Stomach (tissue), 9 donors: ENCODE results near the gene CEP89. TPM values are rescaled to one million over a fixed set of nuclear protein-coding genes. Genes with fewer than 3 reads are reported as not detected.
"Not testable (repeated sequence)": the region's sequence is repeated elsewhere in the genome, so short reads cannot be mapped to it uniquely, and the experiment has no call there.

Experiments
- DNase-seq, 2 donors: peaks; one replicate each; pipeline versions ENCODE4 v3.0.0 to v3.0.0-alpha.2; 2013 to 2019
- H3K27ac ChIP-seq, 5 donors: fragments of 200-600 bp in 4 of 5; sonication (generic) in 4 of 5; one replicate each; pipeline ENCODE4 v1.5.1; 2013 to 2019; ENCODE audit warnings: mild to moderate bottlenecking in 1 of 5, moderate library complexity in 1 of 5
- H3K27me3 ChIP-seq, 3 donors: fragments of 200-600 bp; sonication (generic); one replicate each; pipeline ENCODE4 v1.5.1; 2017 to 2019; ENCODE audit warnings: mixed run types in 1 of 3
- H3K36me3 ChIP-seq, 4 donors: fragments of 200-600 bp; sonication (generic); 1 replicate in 3 of 4; 2 replicates in 1 of 4; pipeline ENCODE4 v1.5.1; 2016 to 2019
- H3K4me1 ChIP-seq, 4 donors: fragments of 200-600 bp; sonication (generic); one replicate each; pipeline ENCODE4 v1.5.1; 2016 to 2019
- H3K4me3 ChIP-seq, 4 donors: fragments of 200-600 bp; sonication (generic) in 3 of 4; one replicate each; pipeline ENCODE4 v1.5.1; 2016 to 2019; ENCODE audit warnings: mild to moderate bottlenecking in 1 of 4
- H3K9me3 ChIP-seq, 4 donors: fragments of 200-600 bp; sonication (generic); one replicate each; pipeline ENCODE4 v1.5.1; 2016 to 2019
- CTCF ChIP-seq, 7 experiments: fragments of 450-650 bp in 4 of 7; fragments of 200-600 bp in 3 of 7; sonication (generic) in 3 of 7; IDR thresholded peaks; one replicate each; pipeline ENCODE4 v1.5.1; 2016 to 2019; ENCODE audit warnings: antibody characterized with exemption in 7 of 7, control low read depth in 2 of 7, mild to moderate bottlenecking in 1 of 7
- EP300 ChIP-seq: sonication (generic); formaldehyde crosslinking; IDR thresholded peaks from one replicate; pipeline ENCODE4 v1.6.1; 2017; ENCODE audit warnings: antibody characterized with exemption
- POLR2A ChIP-seq, 4 donors: fragments of 450-650 bp; IDR thresholded peaks; one replicate each; pipeline ENCODE4 v1.6.1; 2016; ENCODE audit warnings: antibody characterized with exemption in 4 of 4, control low read depth in 2 of 4, mild to moderate bottlenecking in 1 of 4, moderate library complexity in 1 of 4
- POLR2AphosphoS5 ChIP-seq, 3 donors: sonication (generic); formaldehyde crosslinking; IDR thresholded peaks; one replicate each; pipeline ENCODE4 v1.6.1; 2016; ENCODE audit warnings: antibody characterized with exemption in 3 of 3
- WGBS, 5 donors: extraction: QIAGEN DNeasy Blood & Tissue Kit in 3 of 5; methylation state at CpG; one replicate each; pipeline versions ENCODE4 v1.1.5 to v1.1.7; 2013 to 2018; 5-methylcytosine and 5-hydroxymethylcytosine counted together
- intact Hi-C: fragments of 100-400 bp; cut with DNase I; formaldehyde crosslinking; loops from one replicate; pipeline ENCODE4 v1.15.1; 2023; ENCODE audit warnings: low total_unique reads
- polyA plus RNA-seq, 3 donors: library from polyadenylated mRNA; stranded (reverse); fragments of 200-250 nt; gene quantifications; one replicate each; pipeline ENCODE4 v1.2.3, GENCODE V29; 2013
- total RNA-seq, 5 donors: library from RNA; depleted of rRNA; stranded (reverse); fragments of >200 nt; gene quantifications; one replicate each; pipeline versions ENCODE4 v1.1.0 to v1.2.3, GENCODE V29; 2014 to 2016
- donor health status: healthy with polysubstance abuse.
- donor health status: Bipolar disorder and iron deficiency.
- donor health status: healthy.

CEP89 gene
- total and polyA plus RNA-seq, 8 donors, result 3.1 to 15.1 (median 7.4) TPM

DNA sequence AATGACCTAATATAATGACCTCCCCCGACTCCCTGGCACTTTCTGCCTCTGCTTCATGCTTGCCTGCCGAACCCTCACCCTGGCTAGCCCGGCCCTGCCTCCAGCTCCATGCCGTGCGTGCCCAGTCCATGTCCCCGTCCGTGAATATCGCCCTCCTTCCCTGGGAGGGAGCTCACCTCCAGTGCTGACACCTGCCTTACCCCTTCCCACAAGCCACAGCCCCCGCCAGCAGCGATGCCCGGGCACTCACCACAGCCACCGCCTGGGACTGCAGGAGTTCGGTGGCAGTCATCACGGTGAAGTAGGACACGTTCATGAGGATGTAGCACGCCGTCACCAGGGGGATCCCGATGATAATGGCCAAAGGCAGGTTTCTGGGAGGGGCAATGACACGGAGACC, 112.2 kb downstream of the CEP89 start:
- peak in 1 of 2 donors; percentile 17 for DNase-seq
- intact Hi-C loops, result no loop called here
- no peak overlapping the region for H3K4me3 ChIP-seq
- no peaks in the 10 kb centered on the region for H3K9me3 ChIP-seq
- WGBS, 5 donors, result 90 to 95% (median 94%) methylated on average over 8 to 19 of the region's 19 CpGs
- H3K4me1 ChIP-seq, result no peaks in the 10 kb centered on the region
- TF ChIP-seq POLR2AphosphoS5 (IDR thresholded peaks at IDR 0.05), result no peak
- TF ChIP-seq POLR2A (IDR thresholded peaks at IDR 0.05), result no peak
- TF ChIP-seq EP300, result no peak
- H3K36me3 ChIP-seq, result peaks cover 0 to 10% (median 0%) of the 10 kb centered on the region in 4 donors
- H3K27ac ChIP-seq, result no peak overlapping the region
- peaks cover 0 to 5% (median 0%) of the 10 kb centered on the region in 3 donors for H3K27me3 ChIP-seq

- no peak for DNase-seq
- Histone ChIP-seq H3K27me3 (no peaks in the 10 kb centered on the region), H3K9me3 (no peaks in the 10 kb centered on the region), H3K4me3 (no peak overlapping the region), H3K36me3 (peaks cover 0 to 10% (median 0%) of the 10 kb centered on the region in 4 donors), H3K27ac (no peak overlapping the region), H3K4me1 (no peaks in the 10 kb centered on the region)
- intact Hi-C loops, result no loop called here
- TF ChIP-seq POLR2A (IDR thresholded peaks at IDR 0.05), result no peak
- TF ChIP-seq CTCF (IDR thresholded peaks at IDR 0.05), result no peak
- no peak for TF ChIP-seq POLR2AphosphoS5 (IDR thresholded peaks at IDR 0.05)
- no peak for TF ChIP-seq EP300
- WGBS, 5 donors, result 81 to 96% (median 92%) methylated on average over 10 of the region's 10 CpGs
Measured at GRCh38 chr19:32858559-32858958, 113.2 kb downstream of the CEP89 start.

DNA sequence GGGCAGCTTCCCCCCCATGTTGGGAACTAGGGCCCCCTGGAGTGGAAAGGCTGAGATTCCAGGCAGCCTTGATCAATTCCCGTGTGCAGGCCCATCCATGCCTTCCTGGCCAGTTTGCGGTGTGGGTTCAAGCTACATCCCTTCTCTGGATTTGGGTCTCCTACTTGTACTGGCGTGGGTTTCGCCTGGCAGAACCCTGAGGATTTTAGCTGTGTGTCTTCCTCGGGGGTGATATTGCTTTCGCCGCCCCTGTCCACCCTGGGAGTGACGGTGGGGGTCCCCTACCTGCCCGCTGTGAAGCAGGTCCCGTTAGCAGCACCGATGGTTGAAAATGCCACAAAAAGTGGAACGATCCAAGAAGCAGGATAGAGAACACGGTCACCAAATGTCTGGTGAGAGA, 113.6 kb downstream of the CEP89 start:
- Histone ChIP-seq H3K27ac (no peak overlapping the region), H3K27me3 (no peaks in the 10 kb centered on the region), H3K4me3 (no peak overlapping the region), H3K36me3 (peaks cover 0 to 10% (median 0%) of the 10 kb centered on the region in 4 donors), H3K4me1 (no peaks in the 10 kb centered on the region), H3K9me3 (no peaks in the 10 kb centered on the region)
- peak in 1 of 2 donors; percentile 8 for DNase-seq
- TF ChIP-seq CTCF (IDR thresholded peaks at IDR 0.05) (no peak), POLR2A (IDR thresholded peaks at IDR 0.05) (no peak), EP300 (no peak), POLR2AphosphoS5 (IDR thresholded peaks at IDR 0.05) (no peak)
- 88 to 90% (median 89%) methylated on average over 13 of the region's 13 CpGs for WGBS, 5 donors
- intact Hi-C loops, result no loop called here

DNA sequence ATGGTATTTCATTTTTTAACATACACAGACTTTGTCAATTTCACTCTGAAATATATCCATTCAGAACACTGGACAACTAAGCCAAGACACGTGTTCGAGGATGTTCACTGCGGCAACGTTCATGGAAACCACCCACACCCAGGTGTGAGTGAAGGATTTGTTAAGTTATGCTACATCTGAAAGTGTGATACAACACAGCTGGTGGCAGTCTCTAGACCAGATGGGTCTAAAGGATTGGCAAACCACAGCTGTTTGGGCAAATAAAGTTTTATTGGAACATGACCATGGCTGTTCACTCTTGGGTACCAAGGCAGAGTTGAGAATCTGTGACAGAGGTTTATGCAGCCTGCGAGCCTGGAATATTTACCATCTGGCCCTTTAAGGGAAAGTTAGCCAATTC, 114.2 kb downstream of the CEP89 start:
- Histone ChIP-seq H3K27me3 (no peaks in the 10 kb centered on the region), H3K4me3 (no peak overlapping the region), H3K36me3 (peaks cover 0 to 10% (median 0%) of the 10 kb centered on the region in 4 donors), H3K9me3 (no peaks in the 10 kb centered on the region), H3K27ac (no peak overlapping the region), H3K4me1 (no peaks in the 10 kb centered on the region)
- intact Hi-C loops, result no loop called here
- 86 to 93% (median 89%) methylated on average over 5 of the region's 5 CpGs for WGBS, 5 donors
- TF ChIP-seq POLR2AphosphoS5 (IDR thresholded peaks at IDR 0.05) (no peak), CTCF (IDR thresholded peaks at IDR 0.05) (no peak), EP300 (no peak), POLR2A (IDR thresholded peaks at IDR 0.05) (no peak)
- no peak for DNase-seq

DNA sequence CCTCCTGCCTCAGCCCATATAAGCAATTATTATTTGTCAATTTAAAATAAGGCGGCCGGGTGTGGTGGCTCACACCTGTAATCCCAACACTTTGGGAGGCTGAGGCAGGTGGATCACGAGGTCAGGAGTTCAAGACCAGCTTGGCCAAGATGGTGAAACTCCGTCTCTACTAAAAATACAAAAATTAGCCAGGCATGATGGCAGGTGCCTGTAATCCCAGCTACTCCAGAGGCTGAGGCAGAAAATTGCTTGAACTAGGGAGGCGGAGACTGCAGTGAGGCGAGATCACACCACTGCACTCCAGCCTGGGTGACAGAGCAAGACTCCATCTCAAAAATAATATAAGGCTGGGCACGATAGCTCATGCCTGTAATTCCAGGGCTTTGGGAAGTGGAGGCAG, 114.9 kb downstream of the CEP89 start:
- intact Hi-C loops, H3K9me3 ChIP-seq, H3K27me3 ChIP-seq, H3K4me1 ChIP-seq, H3K27ac ChIP-seq, DNase-seq, H3K4me3 ChIP-seq: not testable (repeated sequence)
- H3K36me3 ChIP-seq, result peaks cover 0 to 10% (median 0%) of the 10 kb centered on the region in 4 donors
- WGBS, 5 donors, result 92 to 95% (median 93%) methylated on average over 7 of the region's 7 CpGs
